Heart right ventricle (tissue), 16 donors: ENCODE data around the gene SRL. TPM values are rescaled to one million over a fixed set of nuclear protein-coding genes. Genes with fewer than 3 reads are reported as not detected.
A peak's percentile ranks its signal among the peaks of the same experiment; 100 is the strongest.

Experiments used
- ATAC-seq, 8 donors: fragments of 200-7000 bp; cut with Tn5 transposase; one replicate each; pipeline ENCODE4 v1.9.1; 2020; ENCODE audit warnings: mild to moderate bottlenecking in 8 of 8, moderate library complexity in 8 of 8, moderate number of reproducible peaks in 1 of 8
- DNase-seq, 2 donors: peaks; one replicate each; pipeline ENCODE4 v3.0.0-alpha.2; 2020
- H3K27ac ChIP-seq, 10 donors: fragments of 200-600 bp; sonication (generic) in 2 of 10; one replicate each; pipeline versions ENCODE4 v1.5.0 to v1.8.0; 2020 to 2022; ENCODE audit warnings: mild to moderate bottlenecking in 3 of 10
- H3K27me3 ChIP-seq, 7 donors: fragments of 200-600 bp; one replicate each; pipeline ENCODE4 v1.8.0; 2021 to 2022; ENCODE audit warnings: mild to moderate bottlenecking in 2 of 7
- H3K36me3 ChIP-seq, 9 donors: fragments of 200-600 bp; sonication (generic) in 1 of 9; one replicate each; pipeline versions ENCODE4 v1.5.0 to v1.8.0; 2020 to 2022; ENCODE audit warnings: mild to moderate bottlenecking in 2 of 9
- H3K4me1 ChIP-seq, 9 donors: fragments of 200-600 bp; sonication (generic) in 1 of 9; one replicate each; pipeline versions ENCODE4 v1.5.0 to v1.8.0; 2020 to 2022; ENCODE audit warnings: mild to moderate bottlenecking in 4 of 9
- H3K4me3 ChIP-seq, 10 donors: fragments of 200-600 bp; sonication (generic) in 2 of 10; one replicate each; pipeline versions ENCODE4 v1.5.0 to v1.8.0; 2020 to 2022; ENCODE audit warnings: mild to moderate bottlenecking in 7 of 10, moderate library complexity in 2 of 10
- H3K9me3 ChIP-seq, 11 donors: fragments of 200-600 bp in 10 of 11; sonication (generic) in 2 of 11; one replicate each; pipeline versions ENCODE4 v1.5.0 to v1.8.0; 2013 to 2022; ENCODE audit warnings: mild to moderate bottlenecking in 2 of 11, control low read depth in 1 of 11, moderate library complexity in 1 of 11
- WGBS, 2 donors: extraction: QIAGEN DNeasy Blood & Tissue Kit; methylation state at CpG; one replicate each; pipeline ENCODE4 v1.1.7; 2013; ENCODE audit warnings: inconsistent platforms in 1 of 2; 5-methylcytosine and 5-hydroxymethylcytosine counted together
- intact Hi-C, 10 donors: fragments of 100-400 bp; cut with DNase I; formaldehyde crosslinking; loops; one replicate each; pipeline versions ENCODE4 v1.11.1 to v1.14.2; 2022
- polyA plus RNA-seq, 2 donors: library from polyadenylated mRNA; stranded (reverse); fragments of 200-250 nt; gene quantifications; one replicate each; pipeline ENCODE4 v1.2.3, GENCODE V29; 2013
- total RNA-seq, 10 donors: library from RNA; stranded (reverse); fragmentation: NEBNext Ultra II Directional in 3 of 10; extraction: Animal tissue kit (Norgen Biotek cat#: 25700) in 3 of 10; gene quantifications; one replicate each; pipeline versions ENCODE4 v1.2.1 to v1.2.4, GENCODE V29; 2021 to 2023
- TF ChIP-seq, protein P1 (sequence below), 9 donors: fragments of 200-600 bp; sonication (generic) in 2 of 9; IDR thresholded peaks; one replicate each; pipeline versions ENCODE4 v1.5.0 to v1.8.0; 2021 to 2022; ENCODE audit warnings: antibody characterized with exemption in 9 of 9, mild to moderate bottlenecking in 5 of 9, moderate library complexity in 1 of 9
- donor health status: Arrhythmogenic right ventricular cardiomyopathy.
- donor health status: ischemic (EF 13 %, LVEDD 7.1; RV severe dilation, severe dysfunction).
- donor health status: healthy with polysubstance abuse.
- donor health status: DM: no; HTN: yes; CAD: no.
- donor health status: DM: no; HTN: no; CAD: no.
- donor health status: ischemic (EF 25% LVEDD 6.9; RV normal size, moderate dysfunction).
- donor health status: ischemic (EF 25% LVEDD 5.7; RV mildly dilated, moderate dysfunction).
- donor health status: healthy.
- donor health status: DM: yes; HTN: yes; CAD: no.
- donor health status: Ischemic cardiomyopathy.
- donor health status: ischemic (EF 35%, LVEDD 5.7; RV mildly dilated, moderate dysfunction).
- donor health status: nonischemic (EF 11% LVEDD 7.7; RV severe dilation, severe dysfunction).
- donor health status: DM: yes; HTN: yes; CAD: no.
- donor health status: PGD.
- donor health status: ischemic (EF 29% LVEDD 5.4; RV normal size, mild dysfunction).
- donor health status: nonischemic (EF 23%, LVEDD 6.1; RV moderate dilation, normal function).

Gene SRL
- total and polyA plus RNA-seq, 12 donors, result 161 to 587 (median 478) TPM

DNA sequence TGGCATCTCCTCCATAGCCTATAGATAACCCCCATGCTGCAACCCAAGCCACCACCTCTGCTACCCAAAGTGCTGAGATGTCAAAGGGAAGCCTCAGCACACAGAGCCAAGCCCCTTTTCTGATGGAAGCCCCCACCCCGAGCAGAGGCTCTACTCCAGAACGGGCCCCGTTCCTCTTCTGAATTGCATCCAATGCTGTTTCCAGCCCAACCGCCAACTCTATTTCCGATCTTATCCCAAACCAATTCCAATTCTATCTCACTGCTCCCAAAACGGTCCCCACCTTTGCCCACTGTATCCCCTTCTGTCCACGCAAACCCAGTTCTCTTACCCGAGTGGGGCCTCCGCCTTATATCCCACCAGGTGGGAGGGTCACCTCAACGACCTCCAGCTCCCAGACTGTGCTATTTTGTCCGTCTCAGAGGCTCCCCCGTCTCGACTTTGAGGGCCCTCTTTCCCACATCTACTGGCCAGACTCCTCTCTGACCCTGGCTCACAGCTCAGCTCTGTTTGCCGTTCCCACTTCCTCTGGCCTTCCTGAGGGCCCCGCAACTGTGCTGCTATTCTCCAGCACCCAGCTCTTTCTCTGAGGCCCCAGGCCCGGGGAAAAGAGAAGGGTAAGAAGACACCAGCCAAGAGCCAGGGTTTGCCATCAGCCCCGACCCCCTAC is 487 bp downstream of the SRL start:
- Histone ChIP-seq H3K4me1 (peaks cover 0 to 44% (median 6%) of the 10 kb centered on the region in 9 donors), H3K27me3 (no peaks in the 10 kb centered on the region), H3K27ac (peak overlapping the region; percentile 81 to 97 (median 94)), H3K36me3 (no peaks in the 10 kb centered on the region), H3K9me3 (no peaks in the 10 kb centered on the region), H3K4me3 (peak overlapping the region; percentile 40 to 61 (median 52))
- intact Hi-C loops, result loop anchor here in 5 of 10 donors (5.0 to 10.0 kb wide), 3 partner anchors 34 to 257 kb away; partner anchors contain the start of gene ADCY9 (in 1 of the 5)
- TF ChIP-seq, protein P1, sequence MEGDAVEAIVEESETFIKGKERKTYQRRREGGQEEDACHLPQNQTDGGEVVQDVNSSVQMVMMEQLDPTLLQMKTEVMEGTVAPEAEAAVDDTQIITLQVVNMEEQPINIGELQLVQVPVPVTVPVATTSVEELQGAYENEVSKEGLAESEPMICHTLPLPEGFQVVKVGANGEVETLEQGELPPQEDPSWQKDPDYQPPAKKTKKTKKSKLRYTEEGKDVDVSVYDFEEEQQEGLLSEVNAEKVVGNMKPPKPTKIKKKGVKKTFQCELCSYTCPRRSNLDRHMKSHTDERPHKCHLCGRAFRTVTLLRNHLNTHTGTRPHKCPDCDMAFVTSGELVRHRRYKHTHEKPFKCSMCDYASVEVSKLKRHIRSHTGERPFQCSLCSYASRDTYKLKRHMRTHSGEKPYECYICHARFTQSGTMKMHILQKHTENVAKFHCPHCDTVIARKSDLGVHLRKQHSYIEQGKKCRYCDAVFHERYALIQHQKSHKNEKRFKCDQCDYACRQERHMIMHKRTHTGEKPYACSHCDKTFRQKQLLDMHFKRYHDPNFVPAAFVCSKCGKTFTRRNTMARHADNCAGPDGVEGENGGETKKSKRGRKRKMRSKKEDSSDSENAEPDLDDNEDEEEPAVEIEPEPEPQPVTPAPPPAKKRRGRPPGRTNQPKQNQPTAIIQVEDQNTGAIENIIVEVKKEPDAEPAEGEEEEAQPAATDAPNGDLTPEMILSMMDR (IDR thresholded peaks at IDR 0.05), result no peak
- ATAC-seq (peak in 6 of 8 donors; percentile 2 to 15 (median 8)), DNase-seq (no peak)
- WGBS, 2 donors, result 39 to 56% methylated on average over 17 of the region's 17 CpGs

- Histone ChIP-seq H3K27me3 (no peaks in the 10 kb centered on the region), H3K27ac (peak overlapping the region; percentile 81 to 97 (median 94)), H3K36me3 (no peaks in the 10 kb centered on the region), H3K4me3 (peak overlapping the region; percentile 40 to 61 (median 52)), H3K4me1 (peaks cover 0 to 51% (median 7%) of the 10 kb centered on the region in 9 donors), H3K9me3 (no peaks in the 10 kb centered on the region)
- WGBS, 2 donors, result 41 to 61% methylated on average over 12 of the region's 12 CpGs
- TF ChIP-seq, protein P1 (IDR thresholded peaks at IDR 0.05), result no peak
- DNase-seq (peak; percentile 56 to 63), ATAC-seq (peak; percentile 70 to 86 (median 77))
- intact Hi-C loops, result loop anchor here in 5 of 10 donors (5.0 to 10.0 kb wide), 3 partner anchors 33 to 256 kb away; partner anchors contain the start of gene ADCY9 (in 1 of the 5)
These were observed 1.3 kb downstream of the SRL start for GRCh38 chr16:4240624-4241023.

GRCh38 chr16:4239682-4240175 is 2.2 kb downstream of the SRL start:
- Histone ChIP-seq H3K27ac (peak overlapping the region; percentile 81 to 97 (median 94)), H3K9me3 (no peaks in the 10 kb centered on the region), H3K4me1 (peaks cover 3 to 60% (median 13%) of the 10 kb centered on the region in 9 donors), H3K36me3 (no peaks in the 10 kb centered on the region), H3K4me3 (peak overlapping the region; percentile 40 to 61 (median 52)), H3K27me3 (no peaks in the 10 kb centered on the region)
- ATAC-seq (peak in 4 of 8 donors; percentile 7 to 31 (median 18)), DNase-seq (no peak)
- TF ChIP-seq, protein P1 (IDR thresholded peaks at IDR 0.05), result no peak
- WGBS, 2 donors, result 23 to 44% methylated on average over 19 of the region's 19 CpGs
- intact Hi-C loops, result loop anchor here in 5 of 10 donors (2.0 to 10.0 kb wide), 4 partner anchors 23 to 255 kb away; partner anchors contain the start of gene ADCY9 (in 1 of the 5)

GRCh38 chr16:4239020-4239419 is 2.9 kb downstream of the SRL start:
- WGBS, 2 donors, result 25 to 41% methylated on average over 5 of the region's 5 CpGs
- TF ChIP-seq, protein P1 (IDR thresholded peaks at IDR 0.05), result no peak
- H3K4me1 ChIP-seq, result peaks cover 3 to 67% (median 20%) of the 10 kb centered on the region in 9 donors
- DNase-seq, result peak in 1 of 2 donors; percentile 60
- ATAC-seq, result peak; percentile 18 to 65 (median 52)
- intact Hi-C loops, result loop anchor here in 1 of 10 donors (2.0 kb wide), 1 partner anchor 22 kb away; no protein-coding TSS in a partner anchor
- peak overlapping the region in 9 of 10 donors; percentile 40 to 61 (median 48) for H3K4me3 ChIP-seq
- no peaks in the 10 kb centered on the region for H3K27me3 ChIP-seq
- H3K9me3 ChIP-seq, result no peaks in the 10 kb centered on the region
- no peaks in the 10 kb centered on the region for H3K36me3 ChIP-seq
- peak overlapping the region; percentile 3 to 97 (median 94) for H3K27ac ChIP-seq
